Measurements from ENCODE around the gene PDCL2.

DNA sequence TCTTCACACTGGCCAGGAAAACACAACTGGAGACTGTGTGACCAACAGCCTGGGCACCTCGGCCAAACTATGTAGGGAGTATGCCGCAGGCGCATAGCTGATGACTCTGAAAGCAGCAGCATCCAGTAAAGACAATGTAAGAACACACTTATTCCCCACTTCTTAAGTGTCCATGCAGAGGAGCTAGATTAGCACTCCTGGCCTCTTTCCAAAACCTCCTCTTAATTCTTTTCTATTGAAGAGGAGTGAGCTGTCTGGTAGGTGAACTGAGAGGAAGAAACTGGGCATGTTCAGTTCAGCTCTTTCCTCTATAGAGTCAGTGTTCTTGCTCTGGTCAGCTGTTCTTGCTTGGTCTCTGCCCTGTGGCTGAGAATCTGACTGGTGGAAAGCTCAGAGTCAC is 23.0 kb upstream of the PDCL2 start:
- TF ChIP-seq, protein P1, sequence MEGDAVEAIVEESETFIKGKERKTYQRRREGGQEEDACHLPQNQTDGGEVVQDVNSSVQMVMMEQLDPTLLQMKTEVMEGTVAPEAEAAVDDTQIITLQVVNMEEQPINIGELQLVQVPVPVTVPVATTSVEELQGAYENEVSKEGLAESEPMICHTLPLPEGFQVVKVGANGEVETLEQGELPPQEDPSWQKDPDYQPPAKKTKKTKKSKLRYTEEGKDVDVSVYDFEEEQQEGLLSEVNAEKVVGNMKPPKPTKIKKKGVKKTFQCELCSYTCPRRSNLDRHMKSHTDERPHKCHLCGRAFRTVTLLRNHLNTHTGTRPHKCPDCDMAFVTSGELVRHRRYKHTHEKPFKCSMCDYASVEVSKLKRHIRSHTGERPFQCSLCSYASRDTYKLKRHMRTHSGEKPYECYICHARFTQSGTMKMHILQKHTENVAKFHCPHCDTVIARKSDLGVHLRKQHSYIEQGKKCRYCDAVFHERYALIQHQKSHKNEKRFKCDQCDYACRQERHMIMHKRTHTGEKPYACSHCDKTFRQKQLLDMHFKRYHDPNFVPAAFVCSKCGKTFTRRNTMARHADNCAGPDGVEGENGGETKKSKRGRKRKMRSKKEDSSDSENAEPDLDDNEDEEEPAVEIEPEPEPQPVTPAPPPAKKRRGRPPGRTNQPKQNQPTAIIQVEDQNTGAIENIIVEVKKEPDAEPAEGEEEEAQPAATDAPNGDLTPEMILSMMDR (IDR thresholded peaks at IDR 0.05; ENCODE audit: low read length), result no peak
- no peak for TF ChIP-seq EZH2 (optimal IDR thresholded peaks at IDR 0.05; ENCODE audit: low read depth, low read length)
